ENCODE data around the gene TMED10.
A peak's percentile ranks its signal among the peaks of the same experiment; 100 is the strongest.

TMED10 gene

DNA sequence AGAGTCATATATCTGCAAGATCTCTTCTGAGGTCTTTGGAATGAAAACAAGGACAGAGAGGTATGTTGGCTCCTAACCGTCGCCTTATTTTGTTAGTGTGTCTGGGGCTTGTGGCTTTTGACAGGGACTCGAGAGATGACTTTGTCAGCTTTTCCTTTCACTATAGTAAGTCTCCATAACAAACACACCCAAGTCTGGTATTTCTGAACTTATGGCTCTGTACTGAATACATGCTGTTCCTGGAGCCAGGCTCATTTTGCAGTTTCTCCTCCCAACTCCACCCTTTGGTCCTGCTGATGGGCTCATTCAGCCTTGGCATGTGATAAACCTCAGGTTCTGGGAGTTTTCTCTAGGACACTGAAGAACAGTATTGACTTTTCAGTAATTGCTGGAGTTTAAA, 27.7 kb upstream of the TMED10 start:
- no peak for TF ChIP-seq TAF1 (IDR thresholded peaks at IDR 0.05; ENCODE audit: low read depth)
- TF ChIP-seq TCF12 (IDR thresholded peaks at IDR 0.05; ENCODE audit: low read depth) = no peak
- TF ChIP-seq CEBPB (IDR thresholded peaks at IDR 0.05) = no peak
- no peak for TF ChIP-seq RAD21 (IDR thresholded peaks at IDR 0.05; ENCODE audit: low read depth)
- TF ChIP-seq EGR1 (IDR thresholded peaks at IDR 0.05) = no peak
- TF ChIP-seq CREB1 (IDR thresholded peaks at IDR 0.05; ENCODE audit: low read depth) = no peak

DNA sequence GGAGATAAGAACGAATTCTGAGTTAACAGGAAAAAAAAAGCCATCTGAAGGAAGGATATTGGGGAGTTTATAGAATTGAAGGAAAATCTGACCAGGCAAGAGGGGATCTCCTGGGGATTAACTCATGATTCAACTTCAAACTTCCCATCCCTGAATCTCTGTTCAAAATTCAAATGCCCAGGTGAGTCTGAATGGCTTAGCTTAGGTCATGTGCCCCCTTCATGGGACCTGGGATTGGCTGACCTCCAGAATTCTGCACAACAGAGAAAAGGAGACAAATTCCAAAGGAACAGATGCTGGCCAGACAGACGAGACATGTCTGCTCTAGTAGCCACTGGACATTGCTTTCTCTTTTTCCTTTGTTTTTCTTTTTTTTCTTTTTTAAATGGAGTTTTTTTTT, 26.2 kb upstream of the TMED10 start:
- TF ChIP-seq, protein P1, sequence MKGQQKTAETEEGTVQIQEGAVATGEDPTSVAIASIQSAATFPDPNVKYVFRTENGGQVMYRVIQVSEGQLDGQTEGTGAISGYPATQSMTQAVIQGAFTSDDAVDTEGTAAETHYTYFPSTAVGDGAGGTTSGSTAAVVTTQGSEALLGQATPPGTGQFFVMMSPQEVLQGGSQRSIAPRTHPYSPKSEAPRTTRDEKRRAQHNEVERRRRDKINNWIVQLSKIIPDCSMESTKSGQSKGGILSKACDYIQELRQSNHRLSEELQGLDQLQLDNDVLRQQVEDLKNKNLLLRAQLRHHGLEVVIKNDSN (IDR thresholded peaks at IDR 0.05) = peak; percentile 69
- TF ChIP-seq TEAD4 (IDR thresholded peaks at IDR 0.05) (no peak), EGR1 (IDR thresholded peaks at IDR 0.05) (no peak), TAF1 (IDR thresholded peaks at IDR 0.05; ENCODE audit: low read depth) (no peak), CREB1 (IDR thresholded peaks at IDR 0.05; ENCODE audit: low read depth) (no peak)

DNA sequence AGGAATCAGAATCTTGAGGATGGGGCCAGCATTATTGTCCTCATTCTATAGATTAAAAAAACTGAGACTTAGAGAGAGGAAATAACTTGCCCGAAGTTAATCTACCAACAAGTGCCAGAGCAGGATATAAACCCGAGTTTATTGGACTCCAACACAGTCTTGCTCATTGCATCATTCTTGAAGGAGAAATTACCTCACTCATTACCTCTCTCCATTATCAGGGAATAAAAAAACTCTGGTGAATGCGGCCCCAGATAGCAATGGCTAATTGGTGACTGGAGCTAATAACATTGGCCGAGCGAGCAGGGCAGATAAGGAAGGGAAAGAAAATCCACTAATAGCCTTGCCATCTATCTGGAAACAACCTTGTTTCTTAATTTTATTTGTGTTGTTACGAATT, 24.7 kb upstream of the TMED10 start:
- TF ChIP-seq, protein P2, sequence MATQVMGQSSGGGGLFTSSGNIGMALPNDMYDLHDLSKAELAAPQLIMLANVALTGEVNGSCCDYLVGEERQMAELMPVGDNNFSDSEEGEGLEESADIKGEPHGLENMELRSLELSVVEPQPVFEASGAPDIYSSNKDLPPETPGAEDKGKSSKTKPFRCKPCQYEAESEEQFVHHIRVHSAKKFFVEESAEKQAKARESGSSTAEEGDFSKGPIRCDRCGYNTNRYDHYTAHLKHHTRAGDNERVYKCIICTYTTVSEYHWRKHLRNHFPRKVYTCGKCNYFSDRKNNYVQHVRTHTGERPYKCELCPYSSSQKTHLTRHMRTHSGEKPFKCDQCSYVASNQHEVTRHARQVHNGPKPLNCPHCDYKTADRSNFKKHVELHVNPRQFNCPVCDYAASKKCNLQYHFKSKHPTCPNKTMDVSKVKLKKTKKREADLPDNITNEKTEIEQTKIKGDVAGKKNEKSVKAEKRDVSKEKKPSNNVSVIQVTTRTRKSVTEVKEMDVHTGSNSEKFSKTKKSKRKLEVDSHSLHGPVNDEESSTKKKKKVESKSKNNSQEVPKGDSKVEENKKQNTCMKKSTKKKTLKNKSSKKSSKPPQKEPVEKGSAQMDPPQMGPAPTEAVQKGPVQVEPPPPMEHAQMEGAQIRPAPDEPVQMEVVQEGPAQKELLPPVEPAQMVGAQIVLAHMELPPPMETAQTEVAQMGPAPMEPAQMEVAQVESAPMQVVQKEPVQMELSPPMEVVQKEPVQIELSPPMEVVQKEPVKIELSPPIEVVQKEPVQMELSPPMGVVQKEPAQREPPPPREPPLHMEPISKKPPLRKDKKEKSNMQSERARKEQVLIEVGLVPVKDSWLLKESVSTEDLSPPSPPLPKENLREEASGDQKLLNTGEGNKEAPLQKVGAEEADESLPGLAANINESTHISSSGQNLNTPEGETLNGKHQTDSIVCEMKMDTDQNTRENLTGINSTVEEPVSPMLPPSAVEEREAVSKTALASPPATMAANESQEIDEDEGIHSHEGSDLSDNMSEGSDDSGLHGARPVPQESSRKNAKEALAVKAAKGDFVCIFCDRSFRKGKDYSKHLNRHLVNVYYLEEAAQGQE (IDR thresholded peaks at IDR 0.05; ENCODE audit: low read depth) = no peak
- no peak for TF ChIP-seq CEBPB (IDR thresholded peaks at IDR 0.05)

DNA sequence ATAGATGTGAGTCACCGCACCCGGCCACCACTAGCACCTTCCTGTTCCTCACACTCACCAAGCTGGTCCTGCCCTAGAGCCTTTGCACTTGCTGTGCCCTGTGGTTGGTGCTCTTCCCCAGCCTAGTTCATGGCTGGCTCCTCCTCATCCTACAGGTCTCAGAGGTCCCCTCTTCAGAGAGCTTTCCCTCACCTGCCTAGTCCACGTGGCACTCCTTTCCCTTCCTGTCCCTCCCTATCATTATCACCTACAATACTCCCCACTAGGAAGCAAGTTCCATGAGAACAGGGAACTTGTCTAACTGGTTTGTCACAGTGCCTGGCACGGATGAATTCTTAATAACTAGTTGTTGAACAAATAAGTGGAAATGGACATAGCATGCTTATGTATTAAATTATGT, 24.0 kb upstream of the TMED10 start:
- TF ChIP-seq TAF1 (IDR thresholded peaks at IDR 0.05; ENCODE audit: low read depth) = no peak
- peak; percentile 40; the same call in 1 of the 2 replicates for TF ChIP-seq YY1 (IDR thresholded peaks at IDR 0.05; ENCODE audit: low read depth)
- peak; percentile 58; the same call in 1 of the 2 replicates for TF ChIP-seq FOXM1 (IDR thresholded peaks at IDR 0.05; ENCODE audit: borderline replicate concordance, low read depth)
- peak; percentile 71 for TF ChIP-seq TEAD4 (IDR thresholded peaks at IDR 0.05)
- peak; percentile 85; the same call in 1 of the 2 replicates for TF ChIP-seq EP300 (IDR thresholded peaks at IDR 0.05; ENCODE audit: borderline replicate concordance)
- peak; percentile 79 for TF ChIP-seq NFIC (IDR thresholded peaks at IDR 0.05)
- TF ChIP-seq, protein P2 (IDR thresholded peaks at IDR 0.05; ENCODE audit: low read depth) = no peak
- peak; percentile 83 for TF ChIP-seq TCF12 (IDR thresholded peaks at IDR 0.05; ENCODE audit: low read depth)
- no peak for TF ChIP-seq CREB1 (IDR thresholded peaks at IDR 0.05; ENCODE audit: low read depth)
- TF ChIP-seq, protein P1 (IDR thresholded peaks at IDR 0.05) = peak; percentile 84
- TF ChIP-seq CEBPB (IDR thresholded peaks at IDR 0.05) = no peak; the same call in 1 of the 2 replicates
- TF ChIP-seq ZBTB7A (IDR thresholded peaks at IDR 0.05; ENCODE audit: low read depth) = no peak
- TF ChIP-seq, protein P3, sequence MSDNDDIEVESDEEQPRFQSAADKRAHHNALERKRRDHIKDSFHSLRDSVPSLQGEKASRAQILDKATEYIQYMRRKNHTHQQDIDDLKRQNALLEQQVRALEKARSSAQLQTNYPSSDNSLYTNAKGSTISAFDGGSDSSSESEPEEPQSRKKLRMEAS (IDR thresholded peaks at IDR 0.05) = peak; percentile 100
- no peak for TF ChIP-seq RAD21 (IDR thresholded peaks at IDR 0.05; ENCODE audit: low read depth)
- no peak for TF ChIP-seq EGR1 (IDR thresholded peaks at IDR 0.05)

DNA sequence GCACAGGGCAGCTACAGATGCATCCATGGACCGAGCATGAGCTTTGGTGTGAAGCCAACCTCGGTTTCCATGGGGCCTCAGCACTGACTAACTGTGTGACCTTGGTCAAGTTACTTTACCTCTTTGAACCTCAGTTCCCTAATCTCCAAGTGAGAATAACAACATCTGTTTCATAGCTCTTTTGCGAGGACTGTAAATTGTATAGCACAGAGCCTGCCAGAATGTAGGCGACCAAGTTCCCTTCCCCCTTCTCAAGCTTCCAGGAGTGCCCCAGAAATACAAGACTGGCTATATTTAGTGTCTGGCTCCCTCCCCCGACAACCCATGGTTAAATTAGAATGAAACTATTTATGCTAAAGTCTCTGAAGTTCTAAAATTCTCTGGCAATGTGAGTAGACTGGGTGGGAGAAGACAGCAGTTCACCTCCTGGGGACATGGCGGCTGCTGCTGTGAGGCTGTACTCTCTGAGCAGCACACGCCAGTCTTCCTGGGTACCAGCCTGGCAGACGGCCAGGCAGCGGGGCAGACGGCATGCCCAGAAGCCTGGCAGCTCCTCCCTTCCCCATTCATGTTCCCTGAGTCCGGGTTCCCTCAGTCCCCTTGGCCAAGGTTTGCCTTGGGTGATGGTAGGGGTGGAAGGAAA, 22.0 kb upstream of the TMED10 start:
- TF ChIP-seq CREB1 (IDR thresholded peaks at IDR 0.05; ENCODE audit: low read depth) = no peak
- peak; percentile 51 for TF ChIP-seq NFIC (IDR thresholded peaks at IDR 0.05)
- no peak for TF ChIP-seq TEAD4 (IDR thresholded peaks at IDR 0.05)
- no peak for TF ChIP-seq ZBTB7A (IDR thresholded peaks at IDR 0.05; ENCODE audit: low read depth)
- TF ChIP-seq YY1 (IDR thresholded peaks at IDR 0.05; ENCODE audit: low read depth) = no peak

DNA sequence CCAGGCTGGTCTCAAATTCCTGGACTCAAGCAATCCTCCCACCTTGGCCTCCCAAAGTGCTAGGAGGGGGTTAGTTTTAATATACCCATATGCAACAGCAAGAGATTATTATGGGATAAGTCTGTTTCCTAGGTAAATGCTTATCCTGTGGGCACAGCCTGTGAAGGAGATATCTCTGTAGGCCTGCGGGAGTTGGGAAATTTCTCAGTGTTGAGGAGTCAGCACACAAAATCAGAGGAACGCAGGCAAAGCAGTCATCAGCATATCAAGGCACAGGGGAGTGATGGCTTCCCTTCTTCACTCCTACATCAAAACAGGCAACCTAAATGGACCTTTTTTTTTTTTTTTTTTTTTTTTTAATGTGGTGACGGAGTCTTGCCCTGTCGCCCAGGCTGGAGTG, 20.9 kb upstream of the TMED10 start:
- TF ChIP-seq YY1 (IDR thresholded peaks at IDR 0.05; ENCODE audit: low read depth) (no peak), CEBPB (IDR thresholded peaks at IDR 0.05) (no peak), RAD21 (IDR thresholded peaks at IDR 0.05; ENCODE audit: low read depth) (no peak), EGR1 (IDR thresholded peaks at IDR 0.05) (no peak), TCF12 (IDR thresholded peaks at IDR 0.05; ENCODE audit: low read depth) (no peak), NFIC (IDR thresholded peaks at IDR 0.05) (no peak), TAF1 (IDR thresholded peaks at IDR 0.05; ENCODE audit: low read depth) (no peak), EP300 (IDR thresholded peaks at IDR 0.05; ENCODE audit: borderline replicate concordance) (no peak), TEAD4 (IDR thresholded peaks at IDR 0.05) (no peak), ZBTB7A (IDR thresholded peaks at IDR 0.05; ENCODE audit: low read depth) (no peak), FOXM1 (IDR thresholded peaks at IDR 0.05; ENCODE audit: borderline replicate concordance, low read depth) (no peak)
- TF ChIP-seq, protein P1 (IDR thresholded peaks at IDR 0.05) = no peak
- TF ChIP-seq, protein P3 (IDR thresholded peaks at IDR 0.05) = no peak
- TF ChIP-seq, protein P2 (IDR thresholded peaks at IDR 0.05; ENCODE audit: low read depth) = no peak
